GM12892 (cell line): ENCODE data around the gene SH3BGRL2.

Source experiments
- POLR2A ChIP-seq: IDR thresholded peaks from 2 replicates; pipeline ENCODE4 v1.6.1; 2011; ENCODE audit warnings: low read depth, low read length, control low read depth
- POLR2AphosphoS5 ChIP-seq: IDR thresholded peaks from 2 replicates; pipeline ENCODE4 v1.6.1; 2011; ENCODE audit warnings: low read depth, low read length, control low read depth
- TAF1 ChIP-seq: IDR thresholded peaks from 2 replicates; pipeline ENCODE4 v1.6.1; 2011; ENCODE audit warnings: low read depth, mild to moderate bottlenecking, control low read depth, low read length, borderline replicate concordance

DNA sequence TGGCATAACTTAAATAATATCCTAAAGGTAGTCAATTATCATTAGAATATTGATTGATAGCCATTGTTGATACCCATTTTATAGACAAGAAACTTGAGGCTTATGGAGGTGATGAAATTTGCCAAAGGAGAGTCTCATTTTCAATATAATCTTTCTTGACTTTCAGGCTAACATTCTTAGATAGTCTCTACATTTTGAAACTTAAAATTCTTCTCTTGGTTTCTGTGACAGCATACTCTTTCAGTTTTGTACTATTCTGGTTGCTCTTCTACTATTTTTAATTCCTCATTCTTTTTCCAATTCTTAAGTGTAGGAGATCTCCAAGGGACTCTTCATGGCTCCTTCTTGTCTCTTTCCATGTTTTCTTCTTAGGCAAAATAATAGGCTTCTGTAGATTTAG, 3.7 kb upstream of the SH3BGRL2 start:
- TF ChIP-seq POLR2AphosphoS5, result no peak
- TF ChIP-seq POLR2A, result no peak
- TF ChIP-seq TAF1, result no peak
